ACHN (cell line): ENCODE results near the gene MRPS35.
"Not testable (repeated sequence)": the region's sequence is repeated elsewhere in the genome, so short reads cannot be mapped to it uniquely, and the experiment has no call there.

ENCODE experiments used
- DNase-seq: peaks from one replicate; pipeline ENCODE4 v3.0.0-alpha.2; 2015
- in situ Hi-C: cut with HindIII; loops from 2 replicates; pipeline ENCODE4 v1.10.0; 2017; ENCODE audit warnings: low sequenced_read_pairs, low pct_ligation_motif_present, low pct_unique_long_range_greater_than_20kb

MRPS35 gene

GRCh38 chr12:27703720-27704452 is 6.7 kb upstream of the MRPS35 start:
- DNase-seq, result peak; percentile 94
- in situ Hi-C loops, result no loop called here

GRCh38 chr12:27705263-27705662 is 5.4 kb upstream of the MRPS35 start:
- in situ Hi-C loops, result no loop called here
- DNase-seq, result no peak

GRCh38 chr12:27707216-27707615 is 3.4 kb upstream of the MRPS35 start:
- no peak for DNase-seq
- in situ Hi-C loops, result no loop called here

GRCh38 chr12:27709212-27709931 is 1.3 kb upstream of the MRPS35 start:
- in situ Hi-C loops, result no loop called here
- no peak for DNase-seq

GRCh38 chr12:27709932-27710591 is 570 bp upstream of the MRPS35 start:
- in situ Hi-C loops, result no loop called here
- peak; percentile 73 for DNase-seq

GRCh38 chr12:27711317-27711682 is 668 bp downstream of the MRPS35 start:
- peak; percentile 37 for DNase-seq
- in situ Hi-C loops, result no loop called here

- no peak for DNase-seq
- in situ Hi-C loops, result no loop called here
These were observed 1.3 kb downstream of the MRPS35 start for GRCh38 chr12:27711967-27712366.

- no peak for DNase-seq
- in situ Hi-C loops, result no loop called here
These were observed 12.6 kb downstream of the MRPS35 start for GRCh38 chr12:27723212-27723611.

GRCh38 chr12:27730097-27730588 is 19.5 kb downstream of the MRPS35 start:
- in situ Hi-C loops, result loop anchor here (25.0 kb wide), 1 partner anchor 207 kb away; no protein-coding TSS in a partner anchor
- DNase-seq, result no peak

GRCh38 chr12:27732281-27732680 is 21.6 kb downstream of the MRPS35 start:
- in situ Hi-C loops, result loop anchor here (25.0 kb wide), 1 partner anchor 205 kb away; no protein-coding TSS in a partner anchor
- peak; percentile 42 for DNase-seq

GRCh38 chr12:27733052-27733656 is 22.5 kb downstream of the MRPS35 start:
- in situ Hi-C loops, result loop anchor here (25.0 kb wide), 1 partner anchor 204 kb away; no protein-coding TSS in a partner anchor
- DNase-seq, result peak; percentile 61

GRCh38 chr12:27733791-27734190 is 23.2 kb downstream of the MRPS35 start:
- no peak for DNase-seq
- in situ Hi-C loops, result loop anchor here (25.0 kb wide), 1 partner anchor 204 kb away; no protein-coding TSS in a partner anchor

GRCh38 chr12:27734321-27734720 is 23.7 kb downstream of the MRPS35 start:
- not testable (repeated sequence) for DNase-seq
- in situ Hi-C loops, result loop anchor here (25.0 kb wide), 1 partner anchor 203 kb away; no protein-coding TSS in a partner anchor

GRCh38 chr12:27743601-27744000 is 33.0 kb downstream of the MRPS35 start:
- in situ Hi-C loops, result loop anchor here (25.0 kb wide), 1 partner anchor 194 kb away; no protein-coding TSS in a partner anchor
- no peak for DNase-seq

- in situ Hi-C loops, result loop anchor here (25.0 kb wide), 1 partner anchor 192 kb away; no protein-coding TSS in a partner anchor
- not testable (repeated sequence) for DNase-seq
These were observed 35.1 kb downstream of the MRPS35 start for GRCh38 chr12:27745734-27746133.

- in situ Hi-C loops, result loop anchor here (25.0 kb wide), 1 partner anchor 190 kb away; no protein-coding TSS in a partner anchor
- no peak for DNase-seq
These were observed 36.6 kb downstream of the MRPS35 start for GRCh38 chr12:27747111-27747820.

GRCh38 chr12:27751386-27752047 is 40.9 kb downstream of the MRPS35 start:
- no peak for DNase-seq

More at GRCh38 chr12:27751386-27752047, 40.9 kb downstream of the MRPS35 start:
- in situ Hi-C loops, result no loop called here
